Body of pancreas (tissue), 4 donors: Measurements from ENCODE around the gene ABI3.

ENCODE experiments used
- CTCF ChIP-seq, 7 experiments: fragments of 450-650 bp in 4 of 7; fragments of 200-600 bp in 3 of 7; sonication (generic) in 3 of 7; IDR thresholded peaks; one replicate each; pipeline ENCODE4 v1.5.1; 2016 to 2019; ENCODE audit warnings: antibody characterized with exemption in 7 of 7
- POLR2A ChIP-seq, 3 donors: fragments of 450-650 bp; IDR thresholded peaks; one replicate each; pipeline ENCODE4 v1.6.1; 2016; ENCODE audit warnings: antibody characterized with exemption in 3 of 3, mild to moderate bottlenecking in 2 of 3

- TF ChIP-seq POLR2A (IDR thresholded peaks at IDR 0.05) (no peak), CTCF (IDR thresholded peaks at IDR 0.05) (no peak)
These were observed 6.6 kb downstream of the ABI3 start for GRCh38 chr17:49216953-49217650.
